Pancreas (tissue), 10 donors: ENCODE measurements around the gene PAPSS1. TPM values are rescaled to one million over a fixed set of nuclear protein-coding genes. Genes with fewer than 3 reads are reported as not detected.
A peak's percentile ranks its signal among the peaks of the same experiment; 100 is the strongest.

Experiments
- ATAC-seq, 4 donors: fragments of 200-7000 bp; cut with Tn5 transposase; one replicate each; pipeline versions ENCODE4 v1.8.0 to v1.9.1; 2020; ENCODE audit warnings: mild to moderate bottlenecking in 4 of 4, moderate library complexity in 4 of 4
- DNase-seq, 6 donors: peaks; one replicate each; pipeline ENCODE4 v3.0.0-alpha.2; 2020
- FAIRE-seq: peaks from 2 replicates; lab custom pipeline; 2012; peaks lifted over from hg19 to GRCh38; lab: Jason Lieb, UNC
- H3K27ac ChIP-seq, 4 donors: fragments of 200-600 bp; sonication (generic); 1 replicate in 3 of 4; 2 replicates in 1 of 4; pipeline versions ENCODE4 v1.5.0 to v1.8.0; 2020
- H3K27me3 ChIP-seq, 4 donors: fragments of 200-600 bp; one replicate each; pipeline ENCODE4 v1.8.0; 2021
- H3K36me3 ChIP-seq, 3 donors: fragments of 200-600 bp; sonication (generic) in 1 of 3; one replicate each; pipeline versions ENCODE4 v1.5.0 to v1.8.0; 2020 to 2021
- H3K4me1 ChIP-seq, 3 donors: fragments of 200-600 bp; one replicate each; pipeline ENCODE4 v1.8.0; 2021
- H3K4me3 ChIP-seq, 4 donors: fragments of 200-600 bp; sonication (generic) in 2 of 4; one replicate each; pipeline versions ENCODE4 v1.5.0 to v1.8.0; 2020 to 2021
- H3K9me3 ChIP-seq, 4 donors: fragments of 200-600 bp; one replicate each; pipeline ENCODE4 v1.8.0; 2021
- CTCF ChIP-seq, 4 donors: fragments of 200-600 bp; sonication (generic) in 3 of 4; IDR thresholded peaks; one replicate each; pipeline versions ENCODE4 v1.5.0 to v1.8.0; 2021; ENCODE audit warnings: antibody characterized with exemption in 4 of 4
- WGBS, 2 donors: extraction: QIAGEN DNeasy Blood & Tissue Kit; methylation state at CpG; one replicate each; pipeline ENCODE4 v1.1.7; 2013; 5-methylcytosine and 5-hydroxymethylcytosine counted together
- intact Hi-C, 3 donors: fragments of 100-400 bp; cut with DNase I; formaldehyde crosslinking; loops; one replicate each; pipeline versions ENCODE4 v1.11.1 to v1.14.2; 2022
- polyA plus RNA-seq, 2 donors: library from polyadenylated mRNA; stranded (reverse); fragments of 200-250 nt; gene quantifications; one replicate each; pipeline ENCODE4 v1.2.3, GENCODE V29; 2013
- total RNA-seq, 6 donors: library from RNA; stranded (reverse); fragmentation: NEBNext Ultra II Directional in 4 of 6; extraction: Animal tissue kit (Norgen Biotek cat#: 25700) in 4 of 6; gene quantifications; one replicate each; pipeline versions ENCODE4 v1.2.1 to v1.2.4, GENCODE V29; 2021 to 2023
- donor health status: healthy with polysubstance abuse.
- donor health status: DM: no; HTN: no; CAD: no; lungs with moderate emphysema.
- donor health status: DM: no; HTN: no; CAD: no.
- donor health status: control.
- donor health status: control.
- donor health status: Bipolar disorder and iron deficiency.
- donor health status: DM: yes; HTN: yes; CAD: no.
- donor health status: DM: no; HTN: no; CAD: no.
- donor health status: DM: no; HTN: no; CAD: no.
- donor health status: DM: yes; HTN: yes; CAD: no.

PAPSS1 gene
- total and polyA plus RNA-seq, 8 donors: 19.1 to 45.1 (median 25.8) TPM

GRCh38 chr4:107693132-107693531, 26.9 kb downstream of the PAPSS1 start:
- 83 to 88% methylated on average over 2 of the region's 2 CpGs for WGBS, 2 donors
- intact Hi-C loops: no loop called here

GRCh38 chr4:107692202-107692601, 27.8 kb downstream of the PAPSS1 start:
- H3K4me1 ChIP-seq: peaks cover 12 to 40% (median 27%) of the 10 kb centered on the region in 3 donors
- H3K36me3 ChIP-seq: peaks cover 0 to 5% (median 0%) of the 10 kb centered on the region in 3 donors
- DNase-seq: no peak
- H3K9me3 ChIP-seq: no peaks in the 10 kb centered on the region
- no peak overlapping the region for H3K4me3 ChIP-seq
- no peaks in the 10 kb centered on the region for H3K27me3 ChIP-seq
- WGBS, 2 donors: 89 to 91% methylated on average over 3 of the region's 3 CpGs
- FAIRE-seq: no peak
- intact Hi-C loops: no loop called here
- ATAC-seq: no peak
- TF ChIP-seq CTCF (IDR thresholded peaks at IDR 0.05): no peak
- no peak overlapping the region for H3K27ac ChIP-seq

More at GRCh38 chr4:107693132-107693531, 26.9 kb downstream of the PAPSS1 start:
- Histone ChIP-seq H3K9me3 (no peaks in the 10 kb centered on the region), H3K27me3 (no peaks in the 10 kb centered on the region), H3K4me1 (peaks cover 12 to 40% (median 27%) of the 10 kb centered on the region in 3 donors), H3K36me3 (peaks cover 0 to 5% (median 0%) of the 10 kb centered on the region in 3 donors), H3K4me3 (no peak overlapping the region), H3K27ac (peak overlapping the region in 1 of 4 donors; percentile 28)
- no peak for FAIRE-seq
- no peak for TF ChIP-seq CTCF (IDR thresholded peaks at IDR 0.05)
- peak in 2 of 4 donors; percentile 18 to 55 for ATAC-seq
- no peak for DNase-seq

GRCh38 chr4:107691378-107691777, 28.7 kb downstream of the PAPSS1 start:
- Histone ChIP-seq H3K27me3 (no peaks in the 10 kb centered on the region), H3K9me3 (no peaks in the 10 kb centered on the region), H3K4me3 (no peak overlapping the region), H3K4me1 (peaks cover 12 to 40% (median 27%) of the 10 kb centered on the region in 3 donors), H3K36me3 (peaks cover 0 to 5% (median 0%) of the 10 kb centered on the region in 3 donors), H3K27ac (no peak overlapping the region)
- TF ChIP-seq CTCF (IDR thresholded peaks at IDR 0.05): no peak
- intact Hi-C loops: no loop called here
- no peak for FAIRE-seq
- 38% methylated on average over 4 of the region's 4 CpGs for WGBS, 2 donors
- ATAC-seq: peak; percentile 43 to 82 (median 50)
- DNase-seq: peak in 1 of 6 donors; percentile 27

GRCh38 chr4:107689912-107690587, 30.0 kb downstream of the PAPSS1 start:
- H3K4me1 ChIP-seq: peaks cover 19 to 45% (median 30%) of the 10 kb centered on the region in 3 donors
- no peaks in the 10 kb centered on the region for H3K27me3 ChIP-seq
- H3K36me3 ChIP-seq: peaks cover 0 to 5% (median 0%) of the 10 kb centered on the region in 3 donors
- 97 to 99% methylated on average over 2 of the region's 2 CpGs for WGBS, 2 donors
- no peak overlapping the region for H3K4me3 ChIP-seq
- ATAC-seq (peak in 3 of 4 donors; percentile 33 to 59 (median 53)), FAIRE-seq (no peak), DNase-seq (no peak)
- intact Hi-C loops: no loop called here
- H3K9me3 ChIP-seq: no peaks in the 10 kb centered on the region
- TF ChIP-seq CTCF (IDR thresholded peaks at IDR 0.05): no peak
- no peak overlapping the region for H3K27ac ChIP-seq

- Histone ChIP-seq H3K27ac (no peak overlapping the region), H3K36me3 (peaks cover 0 to 1% (median 0%) of the 10 kb centered on the region in 3 donors), H3K27me3 (no peaks in the 10 kb centered on the region), H3K4me3 (no peak overlapping the region), H3K9me3 (no peaks in the 10 kb centered on the region), H3K4me1 (peaks cover 22 to 46% (median 29%) of the 10 kb centered on the region in 3 donors)
- ATAC-seq (no peak), DNase-seq (no peak), FAIRE-seq (no peak)
- WGBS, 2 donors: 68 to 71% methylated on average over 1 of the region's 1 CpG
- intact Hi-C loops: no loop called here
- no peak for TF ChIP-seq CTCF (IDR thresholded peaks at IDR 0.05)
Observed at GRCh38 chr4:107688421-107688820, 31.6 kb downstream of the PAPSS1 start.
